Calu3 (cell line): ENCODE measurements around the gene CELSR1. TPM values are rescaled to one million over a fixed set of nuclear protein-coding genes. Genes with fewer than 3 reads are reported as not detected.

Source experiments
- BruUV-seq: library from RNA; stranded (reverse); fragments of 400-500 nt; replicated peaks from 2 replicates; lab custom pipeline; 2021; lab: Mats Ljungman, UMichigan
- CTCF ChIA-PET: fragments of 300-600 bp; sonication (Branson Sonifier 250); formaldehyde crosslinking; loops from one replicate; lab custom pipeline; 2022; ENCODE audit warnings: antibody characterized with exemption; lab: Charles Lee
- DNase-seq: peaks from one replicate; pipeline ENCODE4 v3.0.0; 2022
- H3K27ac Mint-ChIP-seq: one replicate; pipeline ENCODE4 v1.8.0; 2022; ENCODE audit warnings: mixed read lengths; ENCODE audit not compliant: unreplicated experiment
- H3K27me3 Mint-ChIP-seq: one replicate; pipeline ENCODE4 v1.8.0; 2022; ENCODE audit warnings: mixed read lengths; ENCODE audit not compliant: unreplicated experiment
- H3K36me3 Mint-ChIP-seq: one replicate; pipeline ENCODE4 v1.8.0; 2022; ENCODE audit warnings: mild to moderate bottlenecking, moderate library complexity, mixed read lengths; ENCODE audit not compliant: insufficient read depth, unreplicated experiment
- H3K4me1 Mint-ChIP-seq: one replicate; pipeline ENCODE4 v1.8.0; 2022; ENCODE audit warnings: mild to moderate bottlenecking, low read depth, mixed read lengths; ENCODE audit not compliant: unreplicated experiment
- H3K4me3 Mint-ChIP-seq: one replicate; pipeline ENCODE4 v1.8.0; 2022; ENCODE audit warnings: mild to moderate bottlenecking, low read depth, moderate library complexity, mixed read lengths; ENCODE audit not compliant: unreplicated experiment
- H3K9me3 Mint-ChIP-seq: one replicate; pipeline ENCODE4 v1.8.0; 2022; ENCODE audit warnings: low read depth, mixed read lengths; ENCODE audit not compliant: unreplicated experiment
- CTCF ChIP-seq: fragments of 200-600 bp; IDR thresholded peaks from one replicate; pipeline ENCODE4 v1.8.0; 2022; ENCODE audit warnings: antibody characterized with exemption; ENCODE audit not compliant: unreplicated experiment
- intact Hi-C: fragments of 100-400 bp; cut with micrococcal nuclease; formaldehyde crosslinking; loops from one replicate; pipeline ENCODE4 v1.10.0; 2022; ENCODE audit not compliant: unreplicated experiment
- total RNA-seq: library from RNA; stranded (reverse); gene quantifications from 2 replicates; pipeline ENCODE4 v1.2.3, GENCODE V29; 2022

Gene CELSR1
- total RNA-seq, 1 experiment from 2014 or later, result 45.5 TPM

- no TSS peak for BruUV-seq
- intact Hi-C loops, result no loop called here
- peak overlapping the region; percentile 82 for H3K27ac Mint-ChIP-seq
- H3K27me3 Mint-ChIP-seq, result no peaks in the 10 kb centered on the region
- H3K4me1 Mint-ChIP-seq, result peaks cover 44% of the 10 kb centered on the region
- H3K4me3 Mint-ChIP-seq, result peak overlapping the region; percentile 42
- peak; percentile 78 for DNase-seq
- TF ChIP-seq CTCF, result no peak
- H3K36me3 Mint-ChIP-seq, result peaks cover 47% of the 10 kb centered on the region
- H3K9me3 Mint-ChIP-seq, result peaks cover 3% of the 10 kb centered on the region
- CTCF ChIA-PET, result interaction anchor here (0.9 to 1.7 kb wide), 5 partner anchors 12 to 208 kb away, joined by 3 to 20 read pairs (median 5); no protein-coding TSS in a partner anchor
Measured at GRCh38 chr22:46574993-46575910, 37.8 kb upstream of the CELSR1 start.

GRCh38 chr22:46574438-46574992 is 37.1 kb upstream of the CELSR1 start:
- DNase-seq, result no peak
- intact Hi-C loops, result no loop called here
- no peak for TF ChIP-seq CTCF
- H3K4me3 Mint-ChIP-seq, result peak overlapping the region; percentile 42
- peak overlapping the region; percentile 82 for H3K27ac Mint-ChIP-seq
- peaks cover 3% of the 10 kb centered on the region for H3K9me3 Mint-ChIP-seq
- peaks cover 42% of the 10 kb centered on the region for H3K36me3 Mint-ChIP-seq
- H3K4me1 Mint-ChIP-seq, result peaks cover 36% of the 10 kb centered on the region
- CTCF ChIA-PET, result interaction anchor here (0.9 to 1.7 kb wide), 5 partner anchors 11 to 207 kb away, joined by 3 to 20 read pairs (median 5); no protein-coding TSS in a partner anchor
- no TSS peak for BruUV-seq
- H3K27me3 Mint-ChIP-seq, result peaks cover 6% of the 10 kb centered on the region

GRCh38 chr22:46573781-46574437 is 36.5 kb upstream of the CELSR1 start:
- no peak for DNase-seq
- intact Hi-C loops, result no loop called here
- Mint-ChIP-seq H3K27me3 (peaks cover 12% of the 10 kb centered on the region), H3K9me3 (peaks cover 3% of the 10 kb centered on the region), H3K4me1 (peaks cover 30% of the 10 kb centered on the region), H3K27ac (peak overlapping the region; percentile 82), H3K36me3 (peaks cover 39% of the 10 kb centered on the region), H3K4me3 (no peak overlapping the region)
- BruUV-seq, result no TSS peak
- no peak for TF ChIP-seq CTCF
- CTCF ChIA-PET, result no interaction called here

- H3K36me3 Mint-ChIP-seq, result peaks cover 33% of the 10 kb centered on the region
- DNase-seq, result no peak
- H3K9me3 Mint-ChIP-seq, result peaks cover 3% of the 10 kb centered on the region
- BruUV-seq, result no TSS peak
- CTCF ChIA-PET, result no interaction called here
- peaks cover 24% of the 10 kb centered on the region for H3K4me1 Mint-ChIP-seq
- intact Hi-C loops, result no loop called here
- no peak overlapping the region for H3K4me3 Mint-ChIP-seq
- H3K27me3 Mint-ChIP-seq, result peaks cover 20% of the 10 kb centered on the region
- TF ChIP-seq CTCF, result no peak
- no peak overlapping the region for H3K27ac Mint-ChIP-seq
Measured at GRCh38 chr22:46572911-46573780, 35.7 kb upstream of the CELSR1 start.
